Choroid plexus epithelial cell (primary cell): Measurements from ENCODE around the gene P4HB.

ENCODE experiments used
- DNase-seq: peaks from one replicate; pipeline ENCODE4 v3.0.0-alpha.2; 2010; ENCODE audit warnings: low read depth
- H3K4me3 ChIP-seq: 2 replicates; pipeline ENCODE4 v1.5.1; 2011; ENCODE audit warnings: low read depth, mild to moderate bottlenecking, control low read depth, low read length, moderate library complexity
- TF ChIP-seq, protein P1 (sequence below): conservative IDR thresholded peaks from 2 replicates; pipeline ENCODE4 v1.5.1; 2011; ENCODE audit warnings: low read depth, mild to moderate bottlenecking, control low read depth, inconsistent platforms, low read length, moderate library complexity

Gene P4HB

DNA sequence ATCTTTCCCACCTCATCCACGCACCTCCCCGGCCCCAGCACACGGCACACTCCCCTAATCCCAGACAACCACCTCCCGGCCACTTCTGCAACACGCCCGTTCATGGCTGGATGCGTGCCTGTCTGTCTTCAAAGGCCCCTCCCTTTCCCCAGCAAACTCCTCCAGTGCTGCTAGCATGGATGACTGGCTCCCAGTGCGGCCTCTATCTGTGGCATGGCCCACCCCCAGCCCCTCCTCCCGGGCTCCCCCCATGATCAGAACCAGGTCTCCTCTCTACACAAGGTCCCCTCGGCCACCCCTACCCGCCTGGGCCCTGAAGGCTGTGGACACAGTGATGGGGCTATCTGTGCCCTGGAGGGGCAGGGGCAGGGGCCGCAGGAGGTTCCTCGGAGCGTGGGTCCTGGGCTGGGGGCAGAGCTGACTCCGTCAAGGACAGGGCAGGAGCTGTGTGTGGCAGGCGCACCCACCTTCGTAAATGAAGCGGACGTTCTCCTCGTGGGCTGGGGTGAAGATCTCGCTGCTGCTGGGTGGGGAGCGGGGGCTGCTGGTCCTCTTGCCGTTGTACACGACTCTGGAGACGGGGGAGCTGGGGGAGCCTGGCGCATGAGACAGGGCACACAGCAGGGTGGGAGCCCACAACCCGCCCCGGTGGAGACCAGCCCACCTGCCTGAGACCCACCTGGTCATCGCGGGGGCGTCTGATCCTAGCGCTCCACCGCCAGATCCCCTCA lies 36.4 kb downstream of the P4HB start:
- TF ChIP-seq, protein P1, sequence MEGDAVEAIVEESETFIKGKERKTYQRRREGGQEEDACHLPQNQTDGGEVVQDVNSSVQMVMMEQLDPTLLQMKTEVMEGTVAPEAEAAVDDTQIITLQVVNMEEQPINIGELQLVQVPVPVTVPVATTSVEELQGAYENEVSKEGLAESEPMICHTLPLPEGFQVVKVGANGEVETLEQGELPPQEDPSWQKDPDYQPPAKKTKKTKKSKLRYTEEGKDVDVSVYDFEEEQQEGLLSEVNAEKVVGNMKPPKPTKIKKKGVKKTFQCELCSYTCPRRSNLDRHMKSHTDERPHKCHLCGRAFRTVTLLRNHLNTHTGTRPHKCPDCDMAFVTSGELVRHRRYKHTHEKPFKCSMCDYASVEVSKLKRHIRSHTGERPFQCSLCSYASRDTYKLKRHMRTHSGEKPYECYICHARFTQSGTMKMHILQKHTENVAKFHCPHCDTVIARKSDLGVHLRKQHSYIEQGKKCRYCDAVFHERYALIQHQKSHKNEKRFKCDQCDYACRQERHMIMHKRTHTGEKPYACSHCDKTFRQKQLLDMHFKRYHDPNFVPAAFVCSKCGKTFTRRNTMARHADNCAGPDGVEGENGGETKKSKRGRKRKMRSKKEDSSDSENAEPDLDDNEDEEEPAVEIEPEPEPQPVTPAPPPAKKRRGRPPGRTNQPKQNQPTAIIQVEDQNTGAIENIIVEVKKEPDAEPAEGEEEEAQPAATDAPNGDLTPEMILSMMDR, result no peak
- no peak for DNase-seq
- H3K4me3 ChIP-seq, result no peak overlapping the region

DNA sequence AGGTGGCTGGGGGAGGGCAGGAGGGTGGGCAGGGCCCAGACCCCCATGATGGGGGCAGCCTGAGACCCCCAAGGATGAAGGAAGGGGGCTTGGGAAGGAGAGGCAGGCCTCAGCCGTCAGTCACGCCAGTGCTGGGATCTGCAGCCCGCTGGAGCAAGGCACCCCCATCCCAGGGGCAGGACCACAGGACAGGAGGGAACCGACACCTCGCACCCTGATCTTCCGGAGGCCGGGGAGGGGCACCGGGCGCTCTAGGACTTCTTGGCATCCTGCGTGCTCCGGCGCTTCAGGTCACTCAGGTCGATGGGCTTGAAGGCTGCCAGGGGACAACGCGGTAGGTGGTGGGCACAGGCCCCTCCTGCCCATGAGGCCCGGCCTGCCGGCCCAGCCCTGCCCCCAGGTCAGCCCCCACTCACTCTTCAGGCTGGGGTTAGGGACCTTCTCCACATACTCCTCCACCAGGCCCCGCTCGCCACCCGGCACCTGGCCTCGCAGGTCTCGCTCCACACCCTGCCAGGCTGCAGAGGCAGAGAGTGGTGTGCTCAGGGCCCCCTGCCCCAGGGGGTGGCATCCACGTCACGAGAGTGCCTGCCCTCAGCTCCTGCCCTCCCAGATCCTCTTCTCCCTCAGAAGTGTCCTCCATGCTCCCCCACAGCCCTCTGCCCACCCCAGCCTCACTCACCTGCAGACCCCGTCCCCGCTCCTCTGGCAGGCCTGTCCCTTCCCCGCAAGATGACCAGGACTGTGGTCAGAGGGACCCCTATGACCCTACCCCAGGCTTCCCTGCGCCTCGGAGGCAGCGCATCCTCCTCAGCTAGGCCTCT lies 37.1 kb downstream of the P4HB start:
- TF ChIP-seq, protein P1, result no peak
- H3K4me3 ChIP-seq, result no peak overlapping the region
- no peak for DNase-seq

DNA sequence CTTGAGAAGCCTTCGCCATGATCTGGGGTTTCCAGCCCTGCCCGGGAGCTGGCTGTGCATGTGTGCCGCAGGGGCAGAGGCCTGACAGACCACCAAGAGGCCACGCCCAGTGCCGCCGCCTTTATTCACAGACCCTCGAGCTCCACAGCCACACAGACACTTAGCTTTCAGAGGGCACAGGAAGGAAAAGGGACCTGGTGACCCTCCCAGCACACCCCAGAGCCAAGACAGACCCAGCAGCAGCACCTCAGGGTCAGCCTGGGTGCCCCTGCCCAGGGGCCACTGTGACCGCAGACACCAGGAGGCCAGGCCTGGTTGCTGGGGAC lies 38.1 kb downstream of the P4HB start:
- no peak overlapping the region for H3K4me3 ChIP-seq
- TF ChIP-seq, protein P1, result no peak
- no peak for DNase-seq

DNA sequence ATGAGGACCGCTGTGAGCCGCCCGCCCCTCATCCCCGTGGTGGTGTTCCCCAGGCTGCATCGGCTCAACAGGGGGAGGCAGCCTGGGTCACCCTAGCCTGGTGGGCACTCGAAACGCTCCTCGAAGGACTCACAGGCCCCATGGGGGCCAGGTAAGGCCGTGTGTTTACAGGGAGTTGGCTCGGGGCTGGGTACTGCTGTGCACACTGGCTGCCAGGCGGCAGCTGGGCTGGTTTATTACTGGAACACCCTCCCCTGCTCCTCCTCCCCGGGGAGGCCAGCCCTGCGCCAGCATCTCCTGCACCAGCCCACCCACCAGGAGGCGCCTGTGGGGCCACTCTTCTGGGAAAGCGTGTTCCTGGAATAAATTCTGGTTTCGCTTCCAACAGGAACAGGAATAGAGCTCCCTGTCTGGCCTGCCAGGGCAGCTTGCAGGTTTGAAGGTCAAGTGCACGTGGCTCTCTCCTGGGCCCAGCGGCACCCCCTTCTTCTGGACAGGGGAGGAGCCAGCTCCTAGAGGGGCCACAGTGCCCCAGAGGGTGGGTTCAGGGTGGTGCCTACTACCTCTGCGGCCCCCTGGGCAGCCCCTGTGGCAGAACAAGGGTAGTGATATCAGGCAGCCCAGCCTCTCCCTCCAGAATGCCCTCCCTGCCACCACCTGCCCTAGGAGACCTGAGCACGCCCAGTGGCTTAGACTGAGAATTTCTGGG lies 38.6 kb downstream of the P4HB start:
- DNase-seq, result peak; percentile 45
- no peak overlapping the region for H3K4me3 ChIP-seq
- TF ChIP-seq, protein P1, result peak; percentile 47

DNA sequence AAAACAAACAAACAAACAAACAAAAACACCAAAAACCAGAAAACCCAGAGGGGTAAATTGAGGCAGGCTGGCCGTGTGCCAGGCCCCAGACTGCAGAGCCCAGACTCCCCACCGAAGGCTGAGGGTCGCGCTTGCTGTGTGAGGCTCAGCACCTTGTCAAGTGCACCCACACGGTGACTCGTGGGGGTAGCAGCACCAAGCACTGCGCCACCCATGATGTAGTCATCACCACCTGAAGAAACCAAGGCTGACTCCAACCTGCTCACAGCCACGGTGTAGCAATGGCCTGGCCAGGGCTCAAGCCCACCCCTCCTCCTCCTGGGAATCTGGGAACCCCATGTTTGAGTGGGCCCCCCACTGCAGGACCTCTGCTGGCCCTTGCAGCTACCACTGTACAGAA lies 39.2 kb downstream of the P4HB start:
- no peak for DNase-seq
- TF ChIP-seq, protein P1, result no peak

DNA sequence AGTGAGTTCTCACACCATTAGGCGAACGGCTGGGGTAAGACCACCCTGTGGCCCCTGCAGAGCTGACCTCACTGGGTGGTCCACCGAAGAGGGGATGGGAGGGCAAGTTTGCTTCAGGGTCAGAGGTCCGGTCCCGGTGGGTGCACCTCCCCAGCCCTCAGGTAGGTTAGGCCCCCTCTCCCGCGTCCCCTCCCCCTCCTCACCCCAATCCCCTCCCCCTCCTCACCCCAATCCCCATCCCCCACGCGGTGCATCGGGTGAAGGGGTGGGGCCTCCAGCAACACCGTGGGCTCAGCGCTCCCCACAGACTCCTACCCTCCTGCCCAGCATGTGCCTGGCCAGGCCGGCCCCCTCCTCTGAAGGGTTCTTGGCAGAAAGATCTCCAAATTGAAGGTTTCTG lies 40.6 kb downstream of the P4HB start:
- H3K4me3 ChIP-seq, result no peak overlapping the region
- TF ChIP-seq, protein P1, result no peak
- no peak for DNase-seq

More for the DNA sequence above, 39.2 kb downstream of the P4HB start:
- H3K4me3 ChIP-seq, result no peak overlapping the region
